ENCODE results near the gene INO80B.

- TF ChIP-seq POLR2A (IDR thresholded peaks at IDR 0.05; ENCODE audit: low read depth, low read length): peak; percentile 58; the same call in 1 of the 2 replicates
- no peak for TF ChIP-seq POLR2AphosphoS5 (IDR thresholded peaks at IDR 0.05; ENCODE audit: low read depth, low read length)
These were observed 48.0 kb downstream of the INO80B start for GRCh38 chr2:74502720-74503505.

All from GM12892 (cell line).